Ureter (tissue), 1 donor: Measurements from ENCODE around the gene SIK3. TPM values are rescaled to one million over a fixed set of nuclear protein-coding genes. Genes with fewer than 3 reads are reported as not detected.
"Not testable (repeated sequence)": the region's sequence is repeated elsewhere in the genome, so short reads cannot be mapped to it uniquely, and the experiment has no call there.

Experiments
- DNase-seq: peaks from one replicate; pipeline ENCODE4 v3.0.0-alpha.2; 2020; ENCODE audit warnings: low spot score
- total RNA-seq: library from RNA; stranded (reverse); gene quantifications from one replicate; pipeline ENCODE4 v1.2.4, GENCODE V29; 2023
- donor health status: DM: yes; HTN: yes; CAD: no.

The SIK3 gene
- total RNA-seq, 1 donor from 2014 or later = 56.5 TPM

DNA sequence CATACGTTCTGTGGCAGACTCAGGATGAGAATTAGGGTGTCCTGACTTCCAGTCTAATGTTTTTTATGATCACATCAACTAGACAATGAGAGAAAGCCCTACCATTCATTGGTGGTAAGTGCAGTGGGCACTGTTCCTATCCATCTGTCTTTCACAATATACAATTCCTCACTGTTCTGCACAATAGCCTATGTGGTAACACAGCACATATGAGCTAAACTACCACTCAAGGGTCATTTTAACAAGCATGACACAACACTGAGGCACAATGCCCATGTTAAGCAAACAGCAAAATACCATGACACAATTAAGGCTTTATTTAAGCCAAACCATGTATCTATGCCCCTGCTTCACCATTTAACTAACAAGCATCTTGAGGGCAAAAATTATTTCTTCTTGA, 52.3 kb downstream of the SIK3 start:
- DNase-seq = no peak

DNA sequence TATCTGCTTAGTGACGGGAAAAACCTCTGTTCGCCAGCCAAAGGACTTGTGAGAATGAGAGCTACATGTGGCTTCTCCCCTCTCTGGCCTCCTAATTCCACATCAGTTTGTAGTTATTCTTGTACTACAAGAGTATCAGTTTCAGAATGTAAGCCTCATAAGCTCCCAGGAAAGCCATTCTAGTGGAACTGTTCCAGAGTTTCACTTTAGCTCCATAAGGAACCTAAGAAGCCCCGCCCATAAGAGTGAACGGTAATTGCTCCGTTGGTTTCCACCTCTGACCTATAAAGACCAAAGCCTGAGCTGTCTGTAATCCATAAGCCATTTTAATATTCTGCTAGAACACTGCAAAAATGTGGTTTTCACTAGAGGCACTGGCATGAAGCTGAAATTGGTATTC, 53.0 kb downstream of the SIK3 start:
- DNase-seq = no peak

DNA sequence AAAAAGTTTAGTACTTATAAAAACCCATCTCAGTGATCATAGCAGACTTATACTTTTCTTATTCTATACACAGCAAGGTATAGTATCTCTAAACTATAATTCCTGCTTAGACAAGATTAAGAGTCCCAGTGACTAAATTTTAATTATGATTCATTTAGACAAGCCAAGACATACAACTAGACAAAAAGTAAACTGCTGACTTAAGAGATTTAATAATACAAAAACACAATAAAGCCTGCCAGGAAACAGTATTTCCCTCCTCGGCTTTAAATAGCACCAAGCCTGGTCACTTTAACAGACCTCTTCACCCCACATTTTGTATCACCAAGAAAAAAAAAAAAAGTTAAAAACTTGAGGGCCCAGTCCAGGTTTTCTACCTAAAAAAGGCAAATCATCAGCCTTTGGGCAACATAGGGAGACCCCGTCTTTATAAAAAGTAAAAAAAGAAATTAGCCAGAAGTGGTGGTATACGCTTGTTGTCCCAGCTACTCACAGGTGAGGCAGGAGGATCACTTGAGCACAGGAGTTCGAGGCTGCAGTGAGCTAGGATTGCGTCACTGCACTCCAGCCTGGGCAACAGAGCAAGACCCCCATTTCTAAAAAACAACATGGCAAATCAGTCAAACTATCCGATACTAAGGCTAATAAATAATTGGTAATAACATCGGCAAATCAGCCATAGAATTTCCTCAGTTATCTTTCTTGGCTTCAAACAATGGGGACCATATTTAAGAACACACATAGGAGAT, 53.8 kb downstream of the SIK3 start:
- DNase-seq = no peak

DNA sequence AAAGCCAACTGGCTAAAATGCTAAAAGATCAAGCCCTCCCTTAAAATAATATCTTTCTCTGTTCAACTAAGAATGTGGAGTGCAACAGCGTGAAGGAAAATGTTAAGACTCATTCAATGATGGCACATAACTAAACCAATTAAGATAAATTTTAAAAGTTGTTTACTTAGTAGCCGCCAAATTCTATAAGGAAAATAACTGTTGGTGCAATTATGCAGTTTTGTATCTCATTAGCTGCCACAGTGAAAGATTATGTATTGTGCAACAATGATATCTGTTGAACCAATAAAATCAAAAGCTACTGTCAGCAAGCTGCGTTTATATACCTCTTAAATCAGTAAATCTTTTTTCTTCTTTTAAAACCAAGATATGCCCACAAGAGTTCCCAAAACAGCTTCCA, 55.5 kb downstream of the SIK3 start:
- no peak for DNase-seq

DNA sequence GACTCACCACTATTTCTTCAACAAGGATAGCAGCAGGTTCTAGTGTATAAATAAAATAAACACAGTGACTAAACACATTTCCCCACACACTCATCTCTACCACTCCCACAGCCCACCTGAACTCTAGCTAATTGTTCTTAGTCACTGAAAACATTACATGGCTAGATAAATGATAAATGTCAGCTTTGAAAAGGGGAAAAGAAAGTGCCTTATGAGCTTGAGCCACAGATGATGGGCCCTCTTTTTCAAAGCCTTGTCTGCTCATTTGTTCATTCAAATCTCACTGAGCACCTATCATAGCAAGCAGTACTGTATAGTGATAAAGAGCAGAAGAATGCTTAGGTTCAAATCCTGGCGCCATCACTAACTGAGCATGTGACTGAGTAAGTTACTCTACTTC, 58.3 kb downstream of the SIK3 start:
- DNase-seq = no peak

DNA sequence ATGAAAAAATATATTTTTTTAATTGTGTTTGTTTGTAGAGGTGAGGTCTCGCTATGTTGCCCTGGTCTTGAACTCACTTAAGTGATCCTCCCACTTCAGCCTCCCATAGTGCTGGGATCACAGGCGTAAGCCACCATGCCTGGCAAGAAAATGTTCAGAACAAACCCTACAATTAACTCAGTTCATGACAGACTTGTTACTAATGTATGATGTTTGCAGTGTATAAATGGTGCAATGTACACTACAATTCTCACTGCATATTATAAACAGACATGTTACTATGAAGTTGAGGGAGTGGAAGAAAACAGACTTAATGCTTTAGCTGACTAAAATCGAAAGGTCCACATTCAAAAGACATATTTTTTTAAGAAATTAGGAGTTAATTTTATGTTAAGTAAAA, 59.0 kb downstream of the SIK3 start:
- no peak for DNase-seq

DNA sequence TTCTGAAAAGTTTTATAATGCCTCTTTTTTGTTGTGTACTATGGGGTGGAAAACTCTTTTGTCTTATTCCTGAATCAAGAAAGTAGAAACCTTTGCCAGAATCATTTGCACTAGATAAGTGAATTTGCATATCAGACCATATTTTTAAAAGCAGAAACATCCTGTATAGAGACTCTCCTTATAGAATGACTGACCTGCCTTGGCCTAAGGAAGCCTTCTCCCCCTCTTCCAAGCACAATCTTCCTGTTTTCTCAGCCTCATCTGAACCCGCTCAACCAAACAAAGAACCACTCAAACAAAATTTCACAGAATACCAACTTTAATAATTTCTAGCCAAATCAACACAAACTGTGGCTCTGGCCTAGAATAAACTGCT, 60.3 kb downstream of the SIK3 start:
- no peak for DNase-seq

DNA sequence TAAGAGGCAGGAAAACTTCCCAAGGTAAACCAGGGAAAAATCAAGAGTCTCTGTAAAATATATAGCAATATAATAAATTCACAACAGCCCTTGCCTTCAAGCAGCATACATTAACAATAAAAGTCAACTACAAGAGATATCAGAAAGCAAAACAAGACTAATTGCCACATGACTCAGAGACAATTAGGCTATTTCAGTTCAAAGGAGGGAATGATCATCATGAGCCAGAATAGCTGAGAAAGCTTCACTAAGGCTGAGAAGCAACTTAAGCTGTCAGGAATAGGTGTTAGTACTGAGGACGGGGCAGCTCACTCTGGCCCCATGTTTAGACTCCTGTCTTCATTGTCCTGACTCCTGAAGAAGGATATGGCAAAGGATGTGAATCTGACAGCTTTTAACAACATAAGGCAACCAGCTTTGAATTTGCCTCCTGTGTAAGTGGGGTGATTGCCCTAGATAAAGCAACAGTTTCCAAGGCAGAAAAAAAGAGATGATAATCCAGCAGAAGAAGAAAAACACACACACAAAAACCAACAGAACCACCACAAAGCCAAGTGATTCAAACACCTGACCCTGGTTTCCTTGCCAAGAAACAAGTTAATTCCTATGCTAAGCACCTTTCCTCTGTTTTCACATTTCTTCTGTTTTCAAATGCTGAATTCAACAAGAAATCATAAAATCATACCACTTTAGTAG, 60.8 kb downstream of the SIK3 start:
- no peak for DNase-seq

DNA sequence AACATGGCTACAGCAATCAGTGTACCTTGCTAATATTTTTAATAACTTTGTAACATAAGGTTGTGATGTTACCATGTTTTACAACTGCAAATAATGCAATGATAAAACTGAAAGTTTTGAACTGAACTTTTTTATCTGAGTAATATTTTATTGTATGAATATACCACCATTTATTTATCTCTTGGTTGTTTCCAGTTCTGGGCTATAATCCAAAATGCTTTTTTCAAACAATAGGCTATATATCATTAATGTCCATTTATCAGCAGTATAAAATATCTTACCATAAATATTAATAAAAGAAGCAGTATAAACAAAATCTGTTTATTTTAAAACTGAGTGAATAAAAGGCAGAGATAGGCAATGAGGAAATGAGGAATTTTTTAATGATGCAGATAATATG, 63.3 kb downstream of the SIK3 start:
- DNase-seq = no peak

DNA sequence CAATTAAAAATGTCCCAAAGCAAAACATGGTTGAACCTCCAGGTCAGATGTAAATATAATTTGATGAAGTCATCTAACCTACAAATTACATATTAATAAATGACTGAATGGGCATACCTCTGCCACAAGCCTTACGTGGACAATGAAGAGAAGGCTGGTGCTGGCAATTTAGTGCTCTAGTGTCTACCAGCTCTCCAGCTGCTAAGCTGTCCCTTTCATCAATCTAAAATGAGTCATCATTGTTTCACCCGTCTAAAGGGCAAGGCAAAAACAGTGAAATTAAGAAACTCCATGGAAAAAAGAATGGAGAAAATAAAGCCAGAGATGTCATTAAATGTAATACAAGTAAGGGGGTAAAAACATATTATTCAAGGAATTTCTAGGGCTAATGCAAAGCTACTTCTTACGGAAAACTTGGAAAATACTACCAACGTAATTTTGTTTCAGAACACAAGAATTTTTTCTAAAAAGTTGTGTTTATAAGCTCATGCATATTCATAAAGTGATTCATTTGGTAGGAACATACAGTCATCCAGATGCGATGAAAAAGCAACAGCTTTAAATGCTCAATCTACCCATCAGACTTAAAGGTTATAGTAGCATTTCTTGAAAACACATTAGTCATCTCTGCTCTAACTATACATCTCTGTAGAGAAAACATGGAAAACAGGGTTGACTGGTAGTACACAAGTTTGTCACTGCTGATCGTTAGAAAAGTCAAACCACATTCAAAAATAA, 71.5 kb downstream of the SIK3 start:
- no peak for DNase-seq

DNA sequence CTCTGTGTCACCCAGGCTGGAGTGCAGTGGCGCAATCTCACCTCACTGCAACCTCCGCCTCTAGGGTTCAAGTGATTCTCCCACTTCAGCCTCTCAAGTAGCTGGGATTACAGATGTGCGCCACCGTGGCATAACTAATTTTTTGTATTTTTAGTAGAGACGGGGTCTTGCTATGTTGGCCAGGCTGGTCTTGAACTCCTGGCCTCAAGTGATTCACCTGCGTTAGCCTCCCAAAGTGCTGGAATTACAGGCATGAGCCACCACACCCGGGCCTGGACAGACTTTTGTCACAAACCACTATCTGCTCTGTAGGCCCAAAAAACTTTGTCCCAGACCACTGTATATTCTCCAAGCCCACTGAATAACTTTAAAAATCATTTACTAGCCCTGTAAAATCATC, 74.5 kb downstream of the SIK3 start:
- DNase-seq = not testable (repeated sequence)

DNA sequence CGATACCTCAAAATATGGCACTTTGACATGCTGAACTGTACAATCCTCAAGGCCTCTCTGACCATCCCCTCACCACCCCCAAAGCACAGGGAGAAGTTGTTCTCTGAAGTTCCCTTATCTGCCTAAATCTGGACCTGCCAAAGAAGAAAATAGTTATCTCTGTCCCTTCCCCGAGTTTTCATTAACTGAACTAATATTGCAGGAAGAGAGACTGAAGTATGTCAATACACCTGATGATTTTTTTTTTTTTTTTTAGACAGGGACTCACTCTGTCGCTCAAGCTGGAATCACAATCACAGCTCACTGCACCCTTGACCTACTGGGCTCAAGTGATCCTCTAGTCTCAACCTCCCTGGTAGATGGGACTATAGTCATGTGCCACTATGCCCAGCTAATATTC, 75.0 kb downstream of the SIK3 start:
- no peak for DNase-seq

DNA sequence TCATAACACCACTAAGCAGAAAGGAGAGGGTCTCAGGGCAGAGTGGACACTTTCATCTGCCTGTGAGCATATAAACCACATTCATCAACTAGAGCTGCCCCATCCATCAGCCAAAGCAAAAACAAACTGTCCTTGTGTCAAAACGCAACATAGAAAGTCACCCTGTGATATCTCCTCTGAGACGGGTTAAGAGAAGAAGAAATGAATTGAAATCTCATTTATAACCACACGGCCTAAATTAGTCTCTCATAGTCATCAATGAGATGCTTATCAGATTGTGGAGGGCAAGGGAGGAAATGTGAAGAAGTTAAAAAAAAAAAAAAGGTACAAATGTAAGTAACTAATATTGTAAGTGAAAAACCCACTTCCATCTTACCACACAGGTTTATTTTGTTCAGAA, 75.7 kb downstream of the SIK3 start:
- DNase-seq = no peak

DNA sequence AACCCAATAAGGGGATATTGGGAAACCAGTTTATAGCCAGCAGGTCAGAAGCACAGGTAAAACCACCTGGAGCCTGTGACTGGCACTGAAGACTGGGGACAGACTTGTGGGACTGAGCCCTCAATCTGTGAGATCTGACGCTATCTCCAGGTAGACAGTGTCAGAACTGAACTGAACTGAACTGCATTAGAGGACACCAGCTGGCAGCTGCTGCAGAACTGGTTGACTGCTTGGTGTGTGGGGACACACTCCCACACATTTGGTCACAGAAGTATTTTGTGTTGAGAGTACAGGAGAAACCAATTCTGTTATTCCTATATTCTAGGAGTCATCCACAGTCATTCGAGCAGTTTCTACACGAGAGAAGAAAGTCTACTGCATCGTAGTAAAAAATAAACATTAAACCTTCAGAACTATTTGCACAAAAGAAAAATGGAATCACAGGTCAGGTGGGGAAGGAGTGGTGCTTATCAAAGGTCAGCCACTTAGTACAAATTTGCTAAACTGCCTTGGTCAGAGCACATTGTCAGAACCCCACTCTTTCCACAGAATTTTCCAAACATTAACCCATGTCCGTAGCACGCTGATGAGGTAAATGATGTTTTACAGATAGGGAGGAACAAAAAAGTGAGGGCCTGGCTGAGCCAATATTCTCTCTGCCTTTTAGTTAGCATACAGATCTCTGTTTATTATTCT, 77.2 kb downstream of the SIK3 start:
- DNase-seq = no peak

DNA sequence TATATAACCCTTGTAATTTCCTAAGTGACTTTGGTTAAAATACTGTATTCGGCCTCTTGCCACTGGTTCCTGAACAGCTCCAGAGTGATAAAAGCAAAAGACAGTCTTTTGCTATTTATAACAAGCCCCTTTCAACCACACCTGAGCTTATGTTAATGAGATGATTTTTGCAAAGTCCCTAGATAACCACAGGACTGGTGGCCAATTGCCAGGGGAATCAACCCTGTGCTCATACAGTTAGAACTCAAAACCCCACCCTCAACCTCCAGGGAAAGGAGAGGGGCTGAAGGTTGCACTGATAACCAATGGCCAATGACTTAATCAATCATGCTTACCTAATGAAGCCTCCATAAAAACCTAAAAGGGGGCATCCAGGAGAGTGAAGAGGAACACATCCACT, 77.9 kb downstream of the SIK3 start:
- no peak for DNase-seq

DNA sequence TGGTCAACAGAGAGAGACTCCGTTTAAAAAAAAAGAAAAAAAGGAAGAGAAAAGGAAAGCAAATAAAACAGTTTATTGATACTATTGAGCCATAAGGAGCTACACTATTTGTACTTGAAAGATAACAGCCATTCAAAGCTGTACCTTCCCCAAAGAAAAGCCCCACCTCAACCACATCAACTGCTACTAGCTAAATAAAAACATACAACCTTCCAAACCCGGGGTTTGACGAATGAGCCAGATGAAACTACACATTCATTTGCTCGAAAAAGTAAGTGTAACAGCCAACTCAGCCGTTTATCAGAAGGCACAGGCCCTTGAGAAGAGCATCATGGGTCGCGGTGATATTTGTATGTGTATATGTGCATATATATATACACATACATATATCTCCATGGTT, 78.4 kb downstream of the SIK3 start:
- DNase-seq = no peak

DNA sequence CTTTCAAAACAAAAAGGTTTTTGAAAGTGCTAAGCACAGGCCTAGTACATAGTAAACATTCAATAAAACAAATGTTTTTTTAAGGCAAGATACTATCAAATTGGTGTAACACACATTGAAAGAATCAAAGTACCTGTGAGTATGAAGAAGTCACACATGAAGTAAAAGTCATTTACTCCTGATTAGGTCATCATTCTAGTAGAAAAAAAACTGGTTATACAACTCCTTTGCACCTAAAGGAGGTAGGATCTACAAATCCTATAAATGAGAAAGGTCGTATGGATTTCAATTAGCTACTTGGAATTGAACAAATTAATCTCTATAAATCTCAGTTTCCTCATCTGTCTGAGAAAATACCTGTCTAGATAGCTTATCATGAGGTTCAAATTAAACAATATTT, 80.8 kb downstream of the SIK3 start:
- no peak for DNase-seq

DNA sequence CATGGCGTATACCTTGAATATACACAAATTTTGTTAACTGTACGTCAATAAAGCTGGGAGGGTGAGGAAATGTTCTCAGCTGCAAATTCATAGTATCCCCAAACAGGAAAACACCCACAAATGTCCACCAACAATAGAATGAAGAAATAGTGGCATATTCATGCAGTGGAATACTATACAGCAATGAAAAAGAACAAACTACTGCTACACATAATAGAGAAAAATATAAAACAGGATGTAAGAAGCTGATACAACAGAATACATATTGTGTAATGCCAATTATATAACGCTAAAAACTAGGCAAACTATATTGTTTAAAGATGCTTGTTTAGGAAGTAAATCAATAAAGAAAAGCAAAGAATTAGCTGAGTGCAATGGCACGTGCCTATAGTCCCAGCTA, 81.5 kb downstream of the SIK3 start:
- DNase-seq = no peak

DNA sequence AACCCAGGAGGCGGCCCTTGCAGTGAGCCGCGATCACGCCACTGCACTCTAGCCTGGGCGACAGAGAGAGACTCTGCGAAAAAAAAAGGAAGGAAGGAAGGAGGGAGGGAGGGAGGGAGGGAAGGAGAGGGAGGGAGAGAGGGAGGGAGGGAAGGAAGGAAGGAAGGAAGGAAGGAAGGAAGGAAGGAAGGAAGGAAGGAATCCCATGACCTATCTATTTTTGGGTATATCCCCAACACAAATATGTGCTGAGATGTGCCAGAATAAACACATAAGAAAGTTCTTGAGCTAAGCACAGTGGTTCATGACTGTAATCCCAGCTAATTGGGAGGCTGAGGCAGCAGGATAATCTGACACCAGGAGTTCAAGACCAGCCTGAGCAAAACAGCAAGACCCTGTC, 82.0 kb downstream of the SIK3 start:
- DNase-seq = no peak

DNA sequence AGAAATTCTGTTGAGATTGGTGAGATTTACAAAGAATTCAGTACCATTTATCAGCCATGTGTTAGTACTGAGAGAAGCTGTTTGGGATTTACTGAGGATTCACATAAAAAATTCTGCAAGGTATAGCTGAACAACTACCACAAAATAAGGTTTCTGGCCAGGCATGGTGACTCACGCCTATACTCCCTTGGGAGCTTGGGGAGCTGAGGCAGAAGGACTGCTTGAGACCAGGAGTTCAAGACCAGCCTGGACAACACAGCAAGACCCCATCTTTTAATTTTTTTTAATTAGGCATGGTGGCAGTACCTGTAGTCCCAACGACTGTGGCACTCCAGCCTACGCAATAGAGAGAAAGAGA, 86.7 kb downstream of the SIK3 start:
- DNase-seq = no peak

DNA sequence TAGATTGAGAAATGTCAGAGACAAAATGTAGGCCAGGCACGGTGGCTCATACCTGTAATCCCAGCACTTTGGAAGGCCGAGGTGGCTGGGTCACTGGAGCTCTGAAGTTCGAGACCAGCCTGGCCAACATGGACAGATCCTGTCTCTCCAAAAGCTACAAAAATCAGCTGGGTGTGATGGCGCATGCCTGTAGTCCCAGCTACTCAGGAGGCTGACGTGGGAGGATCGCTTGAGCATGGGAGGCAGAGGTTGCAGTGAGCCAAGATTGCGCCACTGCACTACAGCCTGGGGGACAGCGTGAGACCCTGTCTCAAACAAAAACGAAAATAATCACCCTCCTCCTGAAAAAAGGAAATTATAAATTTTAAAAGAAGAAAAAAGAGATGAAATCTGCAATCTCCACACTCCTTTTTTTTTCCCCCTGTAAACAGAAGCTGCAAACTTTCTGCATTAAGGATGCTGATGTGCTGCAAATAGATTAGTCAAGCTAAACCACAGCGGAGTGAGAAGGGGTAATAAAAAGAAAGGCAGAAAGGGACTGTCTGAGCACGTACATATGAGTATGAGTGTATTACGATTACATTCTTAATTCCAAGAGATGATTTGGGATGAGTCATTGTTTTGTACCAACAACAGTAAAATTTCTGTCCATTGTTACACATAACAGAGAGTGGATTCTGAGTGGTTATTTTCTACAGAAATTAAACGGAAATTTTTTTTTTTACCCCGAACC, 87.3 kb downstream of the SIK3 start:
- no peak for DNase-seq
